LNCaP clone FGC (cell line): ENCODE data around the gene RAMACL.

ENCODE experiments used
- DNase-seq: peaks from one replicate; pipeline ENCODE4 v3.0.0-alpha.2; 2011; ENCODE audit warnings: low read depth
- H3K4me3 ChIP-seq: 2 replicates; pipeline ENCODE4 v1.5.1; 2011; ENCODE audit warnings: mild to moderate bottlenecking, low read depth, low read length, control low read depth
- CTCF ChIP-seq: IDR thresholded peaks from 2 replicates; pipeline ENCODE4 v1.5.1; 2012; ENCODE audit warnings: mild to moderate bottlenecking; ENCODE audit not compliant: control insufficient read depth, insufficient read depth; ENCODE audit errors: extremely low read depth

Gene RAMACL

GRCh38 chr6:166572370-166573261 lies 13.9 kb downstream of the RAMACL start:
- no peak for TF ChIP-seq CTCF
- H3K4me3 ChIP-seq, result no peak overlapping the region
- no peak for DNase-seq

GRCh38 chr6:166570929-166571713 lies 15.4 kb downstream of the RAMACL start:
- no peak for DNase-seq
- no peak overlapping the region for H3K4me3 ChIP-seq
- no peak for TF ChIP-seq CTCF

GRCh38 chr6:166569206-166569605 lies 17.3 kb downstream of the RAMACL start:
- TF ChIP-seq CTCF, result no peak
- no peak for DNase-seq
- no peak overlapping the region for H3K4me3 ChIP-seq

GRCh38 chr6:166567813-166568212 lies 18.7 kb downstream of the RAMACL start:
- no peak for TF ChIP-seq CTCF
- H3K4me3 ChIP-seq, result no peak overlapping the region
- DNase-seq, result no peak

- no peak for TF ChIP-seq CTCF
- DNase-seq, result no peak
- H3K4me3 ChIP-seq, result no peak overlapping the region
These were observed 19.4 kb downstream of the RAMACL start for GRCh38 chr6:166567107-166567506.

- DNase-seq, result no peak
- no peak overlapping the region for H3K4me3 ChIP-seq
- no peak for TF ChIP-seq CTCF
These were observed 20.2 kb downstream of the RAMACL start for GRCh38 chr6:166566026-166567011.
